Chondrocyte (in vitro differentiated cells): ENCODE data around the gene MRGPRE. TPM values are rescaled to one million over a fixed set of nuclear protein-coding genes. Genes with fewer than 3 reads are reported as not detected.

Experiments used
- DNase-seq: peaks from one replicate; pipeline ENCODE4 v3.0.0; 2021; ENCODE audit warnings: mixed read lengths, low spot score
- H3K27ac Mint-ChIP-seq: one replicate; pipeline ENCODE4 v1.8.0; 2021; ENCODE audit warnings: mild to moderate bottlenecking, moderate library complexity, mixed read lengths; ENCODE audit not compliant: unreplicated experiment
- H3K27me3 Mint-ChIP-seq: 2 replicates; pipeline ENCODE4 v1.8.0; 2021; ENCODE audit warnings: low read depth, mixed read lengths
- H3K36me3 Mint-ChIP-seq: 2 replicates; pipeline ENCODE4 v1.8.0; 2021; ENCODE audit warnings: low read depth, mixed read lengths
- H3K4me1 Mint-ChIP-seq: 2 replicates; pipeline ENCODE4 v1.8.0; 2021; ENCODE audit warnings: low read depth, mild to moderate bottlenecking, mixed read lengths
- H3K4me3 Mint-ChIP-seq: one replicate; pipeline ENCODE4 v1.8.0; 2021; ENCODE audit warnings: mild to moderate bottlenecking, moderate library complexity, mixed read lengths; ENCODE audit not compliant: unreplicated experiment
- H3K9me3 Mint-ChIP-seq: 2 replicates; pipeline ENCODE4 v1.8.0; 2021; ENCODE audit warnings: low read depth, mixed read lengths
- CTCF ChIP-seq: fragments of 200-600 bp; sonication (generic); IDR thresholded peaks from 2 replicates; pipeline ENCODE4 v1.5.0; 2021; ENCODE audit warnings: antibody characterized with exemption, mild to moderate bottlenecking, moderate library complexity
- total RNA-seq: library from RNA; stranded (reverse); gene quantifications from 3 replicates; pipeline ENCODE4 v1.2.1, GENCODE V29; 2021

The MRGPRE gene
- total RNA-seq, 1 donor from 2014 or later: not detected

DNA sequence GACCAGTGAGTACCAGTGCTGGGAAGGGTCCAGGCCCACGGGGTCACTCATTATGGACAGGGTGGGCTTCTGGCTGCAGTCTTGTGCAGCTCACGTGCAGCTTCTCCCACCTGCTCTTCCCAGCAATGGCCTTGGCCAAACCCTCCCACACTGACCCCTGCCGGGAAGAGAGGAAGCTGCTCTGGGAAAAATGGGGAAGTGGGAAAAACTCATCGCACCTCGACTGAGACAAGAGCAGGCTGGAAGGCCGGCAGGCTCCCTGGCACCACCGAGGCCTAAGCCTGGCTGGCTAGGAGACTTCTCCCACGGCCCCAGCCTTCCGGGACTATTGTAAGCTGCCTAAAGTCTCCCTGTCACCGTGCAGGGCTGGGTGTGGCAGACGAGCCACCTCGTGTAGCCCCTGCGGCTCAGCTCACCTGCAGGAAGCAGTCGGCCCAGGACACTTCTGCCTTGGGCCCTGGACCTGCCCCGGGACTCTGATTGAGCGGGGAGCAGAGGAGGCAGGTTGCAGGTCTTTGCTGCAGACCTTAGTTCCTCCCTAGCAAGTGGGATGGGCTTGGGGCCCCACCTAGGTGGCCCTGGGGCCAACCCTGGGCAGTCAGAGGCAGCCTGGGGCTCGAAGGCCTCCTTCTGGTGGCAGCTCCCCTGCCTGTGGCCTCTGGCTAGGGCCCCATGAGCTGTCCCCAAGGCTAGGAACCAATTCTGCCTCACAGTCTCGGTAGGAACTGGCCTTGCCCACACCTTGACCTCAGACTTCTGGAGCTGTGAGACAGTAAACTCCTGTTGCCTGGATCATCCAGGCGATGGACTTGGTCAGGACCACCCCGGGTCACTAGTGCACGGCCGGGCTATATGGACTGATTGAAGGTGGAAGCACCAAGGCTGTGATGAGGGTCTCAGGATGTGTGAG lies 36.7 kb downstream of the MRGPRE start:
- H3K4me3 Mint-ChIP-seq: no peak overlapping the region
- H3K36me3 Mint-ChIP-seq: no peaks in the 10 kb centered on the region
- DNase-seq: no peak

DNA sequence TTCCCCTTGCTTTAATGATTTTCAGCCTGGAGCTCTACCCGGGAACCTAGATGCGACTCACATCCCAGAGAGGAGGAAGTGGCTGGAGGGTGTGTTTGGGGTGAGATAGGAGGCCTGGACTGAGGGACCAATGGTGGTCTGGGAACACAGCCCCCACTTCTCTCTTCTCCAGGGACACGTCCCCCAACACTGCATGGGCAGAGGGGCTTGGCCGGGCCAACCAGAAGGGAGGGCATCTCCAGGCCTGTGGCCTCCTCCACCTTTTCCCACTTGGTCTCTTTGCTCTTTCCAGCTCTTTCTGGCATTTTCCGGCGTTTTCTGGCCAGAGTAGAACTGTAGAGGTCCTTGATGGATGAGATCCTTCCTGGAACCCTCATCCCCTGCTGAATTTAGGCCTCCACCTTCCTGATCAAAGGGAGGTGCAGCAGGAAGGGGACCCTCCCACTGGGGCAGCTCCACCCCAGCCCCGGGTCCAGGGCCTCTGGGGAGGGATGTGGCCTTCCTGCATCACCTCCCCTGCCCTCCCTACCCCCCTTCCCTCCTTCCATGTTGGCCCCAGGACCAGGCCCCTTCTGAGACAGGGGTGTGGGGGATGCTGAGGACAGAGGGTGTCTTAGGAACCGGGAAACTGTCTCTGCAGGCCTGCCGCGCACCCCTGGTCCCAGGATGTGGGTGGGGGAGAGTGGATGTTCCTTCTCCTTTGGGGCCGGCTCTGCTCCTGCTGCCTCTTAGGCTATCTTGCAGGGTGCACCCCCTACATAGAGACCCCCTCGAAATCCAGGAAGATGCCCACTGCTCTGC lies 38.0 kb downstream of the MRGPRE start:
- Mint-ChIP-seq H3K36me3 (no peaks in the 10 kb centered on the region), H3K27me3 (peaks cover 3% of the 10 kb centered on the region), H3K9me3 (no peaks in the 10 kb centered on the region), H3K4me3 (no peak overlapping the region), H3K27ac (no peak overlapping the region), H3K4me1 (no peaks in the 10 kb centered on the region)
- no peak for TF ChIP-seq CTCF
- no peak for DNase-seq

More for the DNA sequence above, 36.7 kb downstream of the MRGPRE start:
- no peaks in the 10 kb centered on the region for H3K9me3 Mint-ChIP-seq
- TF ChIP-seq CTCF: peak; percentile 73
- H3K27me3 Mint-ChIP-seq: peaks cover 6% of the 10 kb centered on the region
- H3K27ac Mint-ChIP-seq: no peak overlapping the region
- H3K4me1 Mint-ChIP-seq: no peaks in the 10 kb centered on the region

DNA sequence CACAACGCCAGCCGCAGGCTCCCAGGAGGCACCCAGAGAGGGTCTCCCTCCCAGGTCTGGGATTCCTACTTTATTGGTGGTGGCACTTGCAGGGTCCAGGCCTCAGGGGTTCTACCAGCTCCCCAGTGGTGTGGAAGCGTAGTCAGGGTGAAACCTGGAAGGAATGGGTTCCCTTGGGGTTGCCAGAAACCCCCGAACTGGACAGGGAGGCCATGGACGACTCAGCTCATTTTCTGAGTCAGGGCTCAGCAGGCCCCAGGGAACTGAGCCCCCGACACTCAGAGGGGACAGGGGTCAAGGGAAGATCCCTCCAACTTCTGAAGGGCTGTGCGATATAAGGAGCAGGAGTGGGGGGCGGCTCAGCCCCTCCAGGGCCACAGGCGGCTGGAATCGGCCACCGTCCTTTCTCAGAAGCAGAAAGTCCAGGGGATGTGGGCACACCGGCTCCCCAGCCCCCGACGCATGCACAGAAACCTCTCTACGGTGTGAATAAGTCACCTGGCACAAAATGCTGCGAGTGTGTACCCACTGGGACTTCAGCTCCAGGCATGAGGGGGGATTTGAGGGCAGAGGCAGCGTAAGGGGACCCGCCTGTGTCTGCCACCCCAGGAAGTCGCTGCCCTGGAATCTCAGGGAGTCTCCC lies 38.7 kb downstream of the MRGPRE start:
- H3K27me3 Mint-ChIP-seq: peaks cover 2% of the 10 kb centered on the region

GRCh38 chr11:3192511-3193372 lies 39.5 kb downstream of the MRGPRE start:
- Mint-ChIP-seq H3K4me1 (no peaks in the 10 kb centered on the region), H3K36me3 (no peaks in the 10 kb centered on the region), H3K27me3 (no peaks in the 10 kb centered on the region), H3K27ac (no peak overlapping the region), H3K4me3 (no peak overlapping the region), H3K9me3 (no peaks in the 10 kb centered on the region)
- TF ChIP-seq CTCF: no peak
- DNase-seq: no peak

More for the DNA sequence above, 38.7 kb downstream of the MRGPRE start:
- H3K4me3 Mint-ChIP-seq: no peak overlapping the region
- no peaks in the 10 kb centered on the region for H3K36me3 Mint-ChIP-seq
- no peak overlapping the region for H3K27ac Mint-ChIP-seq
- DNase-seq: no peak
- H3K9me3 Mint-ChIP-seq: no peaks in the 10 kb centered on the region
- TF ChIP-seq CTCF: no peak
- no peaks in the 10 kb centered on the region for H3K4me1 Mint-ChIP-seq
